Immature natural killer cell (primary cell): ENCODE data around the gene TMEM169. TPM values are rescaled to one million over a fixed set of nuclear protein-coding genes. Genes with fewer than 3 reads are reported as not detected.
"Not testable (repeated sequence)": the region's sequence is repeated elsewhere in the genome, so short reads cannot be mapped to it uniquely, and the experiment has no call there.

Experiments
- DNase-seq, 3 donors: peaks; one replicate each; pipeline ENCODE4 v3.0.0; 2022; ENCODE audit warnings: mixed read lengths in 1 of 3
- H3K27ac Mint-ChIP-seq, 6 donors: one replicate each; pipeline ENCODE4 v1.8.0; 2020; ENCODE audit warnings: mixed read lengths in 6 of 6, mild to moderate bottlenecking in 5 of 6, inconsistent platforms in 4 of 6, moderate library complexity in 3 of 6
- H3K27me3 Mint-ChIP-seq, 3 donors: one replicate each; pipeline ENCODE4 v1.8.0; 2020 to 2021; ENCODE audit warnings: low read depth in 3 of 3, mild to moderate bottlenecking in 3 of 3, mixed read lengths in 3 of 3, moderate library complexity in 3 of 3, inconsistent platforms in 1 of 3
- H3K36me3 Mint-ChIP-seq, 3 donors: one replicate each; pipeline ENCODE4 v1.8.0; 2020; ENCODE audit warnings: mixed read lengths in 3 of 3, inconsistent platforms in 2 of 3, mild to moderate bottlenecking in 2 of 3
- H3K4me1 Mint-ChIP-seq, 2 donors: one replicate each; pipeline ENCODE4 v1.8.0; 2020; ENCODE audit warnings: inconsistent platforms in 2 of 2, mild to moderate bottlenecking in 2 of 2, mixed read lengths in 2 of 2, moderate library complexity in 1 of 2
- H3K4me3 Mint-ChIP-seq, 5 donors: one replicate each; pipeline ENCODE4 v1.8.0; 2020; ENCODE audit warnings: mild to moderate bottlenecking in 5 of 5, mixed read lengths in 5 of 5, inconsistent platforms in 3 of 5, moderate library complexity in 3 of 5
- H3K9me3 Mint-ChIP-seq, 6 donors: one replicate each; pipeline ENCODE4 v1.8.0; 2020; ENCODE audit warnings: mild to moderate bottlenecking in 6 of 6, mixed read lengths in 6 of 6, inconsistent platforms in 4 of 6, moderate library complexity in 3 of 6
- polyA plus RNA-seq, 3 donors: library from polyadenylated mRNA; unstranded; fragments of 300-500 nt; fragmentation: Illumina TruSeq; gene quantifications; one replicate each; pipeline ENCODE4 v1.2.3, GENCODE V29; 2021

The TMEM169 gene
- polyA plus RNA-seq, 3 donors from 2014 or later = 0.49 to 1.0 TPM; not detected in 1

DNA sequence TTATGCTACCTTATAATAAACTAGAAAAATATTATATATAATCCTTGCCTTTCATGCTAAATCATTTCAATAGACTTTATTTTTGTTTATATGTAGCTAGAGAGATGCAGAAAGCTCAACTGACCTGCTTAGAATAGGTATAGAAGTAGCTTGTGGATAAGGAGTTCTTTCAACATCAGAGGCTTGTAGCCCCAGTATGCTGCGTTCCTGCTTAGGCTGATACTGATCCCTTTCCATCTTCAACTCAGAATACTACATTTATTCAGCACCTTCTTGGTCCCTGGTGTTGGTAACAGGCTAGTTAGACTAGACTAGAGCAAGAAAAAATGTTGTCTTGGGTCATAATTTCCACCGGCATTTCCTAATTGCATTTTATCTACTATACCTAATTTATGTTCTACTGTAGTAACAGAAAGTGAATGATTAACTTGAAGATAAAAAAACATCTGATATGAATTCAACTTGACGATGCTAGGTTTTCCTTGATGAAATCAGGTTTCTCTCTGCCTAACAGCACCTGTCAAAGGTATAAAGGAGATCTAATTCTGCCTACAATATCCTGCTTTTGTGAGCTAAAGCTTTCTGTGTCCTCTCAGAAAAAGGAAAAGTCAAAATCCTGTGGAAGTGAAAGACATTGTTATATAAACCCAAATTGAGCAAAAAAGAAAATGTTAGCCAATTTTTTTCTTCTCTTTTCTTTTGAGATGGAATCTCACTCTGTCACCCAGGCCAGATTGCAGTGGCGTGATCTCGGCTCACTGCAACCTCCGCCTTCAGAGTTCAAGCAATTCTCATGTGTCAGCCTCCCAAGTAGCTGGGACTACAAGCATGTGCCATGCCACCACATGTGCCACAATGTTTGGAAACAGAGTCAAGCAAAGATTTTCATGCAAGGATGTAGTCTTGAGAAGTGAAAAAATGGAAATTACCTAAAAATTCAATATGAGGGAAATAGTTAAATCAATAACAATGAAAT is 5.9 kb upstream of the TMEM169 start:
- Mint-ChIP-seq H3K9me3 (no peaks in the 10 kb centered on the region), H3K27ac (peak overlapping the region in 1 of 6 donors; percentile 30)

DNA sequence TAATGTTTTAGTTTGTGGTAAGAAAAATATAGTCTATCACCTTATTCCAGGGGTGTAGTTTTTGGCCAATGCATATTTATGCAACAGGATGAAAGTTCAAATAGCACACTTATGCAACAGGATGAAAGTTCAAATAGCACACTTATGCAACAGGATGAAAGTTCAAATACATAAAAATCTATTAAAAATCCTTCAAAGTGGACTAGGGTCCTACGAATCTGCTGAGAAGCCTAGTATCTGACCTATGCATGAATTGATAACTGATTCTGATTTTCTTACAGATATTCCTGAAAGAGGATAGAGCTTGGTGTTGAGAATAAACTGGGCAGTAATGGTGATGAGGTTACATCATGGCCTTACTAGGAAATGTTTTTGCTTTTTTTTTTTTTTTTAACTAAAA is 2.9 kb upstream of the TMEM169 start:
- Mint-ChIP-seq H3K36me3 (peaks cover 0 to 4% (median 0%) of the 10 kb centered on the region in 3 donors), H3K4me3 (no peak overlapping the region), H3K4me1 (peaks cover 38 to 54% of the 10 kb centered on the region in 2 donors), H3K9me3 (no peaks in the 10 kb centered on the region), H3K27me3 (peaks cover 5 to 16% (median 7%) of the 10 kb centered on the region in 3 donors), H3K27ac (no peak overlapping the region)
- no peak for DNase-seq

More for the DNA sequence above, 5.9 kb upstream of the TMEM169 start:
- DNase-seq = no peak
- peaks cover 10 to 24% of the 10 kb centered on the region in 2 donors for H3K4me1 Mint-ChIP-seq
- H3K36me3 Mint-ChIP-seq = peaks cover 0 to 4% (median 0%) of the 10 kb centered on the region in 3 donors
- H3K4me3 Mint-ChIP-seq = no peak overlapping the region
- H3K27me3 Mint-ChIP-seq = peaks cover 0 to 1% (median 0%) of the 10 kb centered on the region in 3 donors

DNA sequence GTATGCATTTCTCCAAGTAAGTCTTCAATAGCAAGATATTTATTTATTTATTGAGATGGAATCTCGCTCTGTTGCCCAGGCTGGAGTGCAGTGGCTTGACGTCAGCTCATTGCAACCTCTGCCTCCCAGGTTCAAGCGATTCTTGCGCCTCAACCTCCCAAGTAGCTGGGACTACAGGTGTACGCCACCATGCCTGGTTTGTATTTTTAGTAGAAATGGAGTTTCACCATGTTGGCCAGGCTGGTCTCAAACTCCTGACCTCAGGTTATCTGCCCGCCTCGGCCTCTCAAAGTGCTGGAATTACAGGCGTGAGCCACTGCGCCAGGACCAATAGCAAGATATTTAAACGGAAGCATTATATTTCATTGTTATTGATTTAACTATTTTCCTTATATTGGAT is 1.7 kb upstream of the TMEM169 start:
- H3K27ac Mint-ChIP-seq, DNase-seq, H3K9me3 Mint-ChIP-seq, H3K36me3 Mint-ChIP-seq: not testable (repeated sequence)
- H3K27me3 Mint-ChIP-seq = peaks cover 5 to 16% (median 7%) of the 10 kb centered on the region in 3 donors
- peak overlapping the region in 3 of 5 donors; percentile 14 to 50 (median 46) for H3K4me3 Mint-ChIP-seq
- H3K4me1 Mint-ChIP-seq = peaks cover 48 to 56% of the 10 kb centered on the region in 2 donors

DNA sequence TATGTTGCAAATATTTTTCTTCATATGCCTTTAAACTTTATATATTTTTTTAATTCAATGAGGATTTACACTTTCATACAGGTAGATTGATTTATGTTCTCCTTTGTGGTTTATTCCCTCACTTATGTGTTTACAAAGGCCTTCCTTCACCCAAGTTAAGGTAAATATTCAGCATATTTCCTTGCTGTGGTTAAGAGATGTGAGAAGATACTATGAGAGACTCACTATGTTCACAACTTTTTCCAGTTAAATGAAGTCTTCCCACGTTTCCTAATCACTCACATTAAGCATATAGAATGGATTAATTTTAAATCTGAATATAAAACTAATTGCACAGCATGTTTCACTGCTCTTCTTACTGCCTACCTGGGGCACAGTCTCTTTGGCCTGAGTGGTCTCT is 707 bp upstream of the TMEM169 start:
- no peaks in the 10 kb centered on the region for H3K9me3 Mint-ChIP-seq

DNA sequence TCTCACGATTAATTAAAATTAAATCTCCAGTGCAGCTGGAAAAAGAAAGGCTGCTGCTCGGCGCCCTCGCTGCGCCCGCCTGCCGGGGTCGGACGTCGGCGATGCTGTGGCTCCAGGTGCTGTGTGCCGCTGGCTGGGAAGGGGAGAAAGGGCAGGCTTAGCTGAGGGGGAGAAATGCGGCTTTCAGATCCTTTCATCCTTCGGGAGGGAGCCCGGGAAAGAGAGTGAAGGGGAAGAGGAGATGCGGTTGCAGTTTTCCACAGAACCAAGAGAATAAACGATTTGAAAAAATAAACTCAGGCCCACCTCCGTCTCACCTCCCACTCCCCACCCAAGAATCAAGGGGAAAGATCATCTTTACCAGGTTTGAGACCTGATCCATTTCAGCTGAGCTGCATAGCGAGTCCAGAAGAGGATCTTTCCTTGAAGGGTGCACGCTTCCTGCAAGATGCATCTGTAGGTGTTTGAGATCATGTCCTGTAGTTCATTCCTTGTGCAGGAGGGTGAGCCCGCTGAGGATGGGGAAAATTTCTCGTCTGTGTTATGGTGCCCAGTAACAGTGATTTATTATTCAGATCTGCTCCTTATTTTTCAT is 495 bp downstream of the TMEM169 start:
- peaks cover 60 to 62% of the 10 kb centered on the region in 2 donors for H3K4me1 Mint-ChIP-seq
- H3K9me3 Mint-ChIP-seq = no peaks in the 10 kb centered on the region
- H3K27ac Mint-ChIP-seq = peak overlapping the region; percentile 49 to 94 (median 91)
- no peak for DNase-seq
- H3K36me3 Mint-ChIP-seq = no peaks in the 10 kb centered on the region
- peaks cover 5 to 16% (median 7%) of the 10 kb centered on the region in 3 donors for H3K27me3 Mint-ChIP-seq
- peak overlapping the region; percentile 90 to 99 (median 96) for H3K4me3 Mint-ChIP-seq

More for the DNA sequence above, 707 bp upstream of the TMEM169 start:
- Mint-ChIP-seq H3K27ac (peak overlapping the region; percentile 49 to 94 (median 91)), H3K4me1 (peaks cover 53 to 60% of the 10 kb centered on the region in 2 donors), H3K36me3 (no peaks in the 10 kb centered on the region), H3K4me3 (peak overlapping the region; percentile 90 to 99 (median 96)), H3K27me3 (peaks cover 5 to 16% (median 7%) of the 10 kb centered on the region in 3 donors)
- DNase-seq = no peak

DNA sequence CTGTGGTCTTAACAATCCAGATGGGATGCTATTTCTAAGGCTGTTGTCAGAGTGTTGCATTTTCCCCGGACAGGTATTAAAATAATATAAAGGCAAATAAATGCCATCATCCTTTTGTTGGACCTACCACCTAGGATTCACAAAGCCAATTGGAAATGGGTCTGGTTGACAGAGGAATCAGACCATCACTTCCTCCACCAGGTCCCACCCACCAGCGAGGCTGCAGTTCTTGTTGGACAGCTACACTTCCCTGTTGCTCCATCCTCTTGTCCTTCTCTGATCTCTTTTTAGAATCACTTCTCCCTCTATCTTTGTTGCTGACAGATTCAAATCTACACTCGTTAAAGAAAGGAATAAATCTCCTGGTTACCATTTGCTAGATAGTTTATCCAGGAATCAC is 1.1 kb downstream of the TMEM169 start:
- Mint-ChIP-seq H3K36me3 (no peaks in the 10 kb centered on the region), H3K4me1 (peaks cover 60 to 62% of the 10 kb centered on the region in 2 donors), H3K9me3 (no peaks in the 10 kb centered on the region), H3K27ac (peak overlapping the region; percentile 49 to 94 (median 91)), H3K4me3 (peak overlapping the region; percentile 90 to 99 (median 96)), H3K27me3 (peaks cover 5 to 16% (median 7%) of the 10 kb centered on the region in 3 donors)
- no peak for DNase-seq

DNA sequence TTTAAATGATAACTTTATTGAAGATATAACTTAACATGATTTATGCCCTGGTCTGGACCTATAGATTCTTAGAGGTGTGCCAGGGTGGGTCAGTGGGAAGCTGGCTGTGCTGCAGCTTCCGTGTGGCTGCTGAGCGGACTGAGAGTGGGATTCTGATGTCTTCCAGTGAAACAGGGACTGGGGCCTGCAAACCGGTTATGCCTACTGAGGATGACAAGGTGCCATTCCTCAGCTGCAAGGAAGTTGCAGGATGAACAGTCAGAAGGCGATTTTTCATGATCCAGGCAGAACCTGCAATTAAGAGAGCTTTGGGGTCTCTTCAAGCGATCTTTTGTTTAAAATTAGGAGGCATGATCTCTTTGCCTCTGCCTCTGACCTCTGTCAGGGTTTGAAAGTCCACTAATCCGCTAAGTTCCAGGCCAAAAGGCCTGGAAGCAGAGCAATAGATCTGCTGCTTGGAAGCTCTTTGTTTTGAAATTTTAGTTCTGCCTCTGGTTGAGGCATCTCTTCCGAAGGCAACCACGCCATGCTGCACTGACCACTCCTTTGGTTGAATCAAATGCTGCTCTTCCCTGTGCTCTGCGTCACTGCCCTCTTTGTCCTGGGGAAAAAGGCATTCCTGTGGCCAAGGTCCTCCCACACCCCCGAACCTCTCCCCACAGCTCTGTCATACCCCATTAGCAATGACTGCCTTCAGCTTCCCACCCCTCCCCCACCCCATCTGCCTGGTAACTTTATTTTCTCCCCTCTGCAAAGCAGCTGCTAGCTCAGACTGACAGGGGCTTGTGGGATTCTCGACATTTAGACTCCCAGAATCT is 2.0 kb downstream of the TMEM169 start:
- no peak for DNase-seq
- Mint-ChIP-seq H3K27me3 (peaks cover 5 to 16% (median 7%) of the 10 kb centered on the region in 3 donors), H3K36me3 (no peaks in the 10 kb centered on the region), H3K9me3 (no peaks in the 10 kb centered on the region), H3K4me3 (peak overlapping the region; percentile 27 to 99 (median 96)), H3K4me1 (peaks cover 60 to 62% of the 10 kb centered on the region in 2 donors), H3K27ac (peak overlapping the region; percentile 49 to 94 (median 91))

DNA sequence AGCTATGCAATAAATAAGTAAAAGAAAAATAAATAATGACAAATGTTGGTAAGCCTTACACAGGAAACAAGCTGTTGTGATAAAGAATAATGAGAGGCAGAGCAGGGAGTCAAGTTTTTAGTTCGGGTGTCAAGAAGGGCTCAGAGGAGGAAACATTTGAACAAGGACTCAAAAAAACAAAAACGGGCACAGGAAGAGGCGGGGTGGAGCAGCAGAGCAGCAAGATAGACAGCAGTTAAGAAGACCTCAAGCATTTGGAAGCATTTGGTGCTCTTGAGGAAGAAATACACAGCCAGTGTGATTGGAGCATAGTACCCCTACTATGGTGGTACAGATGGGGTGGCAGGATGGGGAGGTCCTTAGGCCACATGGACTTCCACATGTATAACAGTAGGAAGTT is 2.8 kb downstream of the TMEM169 start:
- no peak for DNase-seq
- H3K36me3 Mint-ChIP-seq = no peaks in the 10 kb centered on the region
- peaks cover 5 to 16% (median 7%) of the 10 kb centered on the region in 3 donors for H3K27me3 Mint-ChIP-seq
- H3K4me1 Mint-ChIP-seq = peaks cover 61 to 65% of the 10 kb centered on the region in 2 donors
- H3K9me3 Mint-ChIP-seq = no peaks in the 10 kb centered on the region
- H3K4me3 Mint-ChIP-seq = peak overlapping the region; percentile 23 to 78 (median 61)
- peak overlapping the region; percentile 49 to 94 (median 90) for H3K27ac Mint-ChIP-seq

DNA sequence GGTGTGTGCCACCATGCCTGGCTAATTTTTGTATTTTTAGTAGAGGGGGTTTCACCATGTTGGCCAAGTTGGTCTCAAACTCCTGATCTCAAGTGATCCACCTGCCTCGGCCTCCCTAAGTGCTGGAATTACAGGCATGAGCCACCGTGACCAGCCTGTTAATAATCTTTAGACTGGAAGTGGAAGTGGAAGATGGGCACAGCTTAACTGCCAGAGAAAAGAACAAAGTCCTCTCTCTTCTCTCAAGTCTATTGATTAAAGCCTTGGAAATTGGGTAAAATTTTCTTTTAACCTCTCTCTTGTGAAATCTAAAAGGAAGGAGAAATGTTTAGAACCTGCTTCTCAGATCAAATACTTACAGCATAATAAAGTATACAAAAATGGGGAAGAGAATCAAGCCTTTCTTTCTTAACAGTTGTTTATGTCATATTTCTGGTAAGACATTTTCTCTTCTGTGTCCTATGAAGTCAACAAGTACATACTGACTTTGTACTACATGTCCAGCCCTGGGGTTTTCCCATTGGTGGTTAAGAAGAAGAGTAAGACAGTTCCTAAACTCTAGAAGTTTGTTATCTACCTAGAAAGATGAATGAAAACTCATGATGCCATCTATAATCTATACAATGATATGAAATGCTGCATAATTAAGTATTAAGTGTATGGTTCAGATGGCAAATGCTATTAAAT is 4.6 kb downstream of the TMEM169 start:
- H3K27me3 Mint-ChIP-seq = peaks cover 3 to 14% (median 7%) of the 10 kb centered on the region in 3 donors

DNA sequence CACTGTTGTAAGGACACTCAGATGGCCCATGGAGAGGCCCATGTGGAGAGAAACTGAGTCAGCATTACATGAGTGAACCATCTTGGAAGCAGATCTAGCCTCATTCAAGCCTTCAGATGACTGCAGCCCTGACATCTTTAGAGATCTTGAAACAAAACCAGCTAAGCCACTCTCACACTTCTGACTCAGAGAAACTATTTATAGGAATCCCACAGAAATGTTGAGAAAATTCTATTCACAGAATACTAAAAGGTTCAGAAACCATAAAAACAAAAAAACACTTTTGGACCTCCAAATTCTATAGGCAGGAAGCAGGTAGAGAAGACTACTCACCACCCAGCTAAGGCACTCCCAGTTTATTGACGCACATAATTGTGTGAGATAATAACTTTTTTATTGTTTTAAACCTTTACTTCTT is 8.7 kb downstream of the TMEM169 start:
- H3K27ac Mint-ChIP-seq = peak overlapping the region in 5 of 6 donors; percentile 38 to 85 (median 77)
- H3K4me1 Mint-ChIP-seq = peaks cover 19 to 31% of the 10 kb centered on the region in 2 donors
- H3K4me3 Mint-ChIP-seq = peak overlapping the region in 3 of 5 donors; percentile 19 to 61 (median 27)
- DNase-seq = peak in 1 of 3 donors; percentile 43
- H3K9me3 Mint-ChIP-seq = no peaks in the 10 kb centered on the region
- H3K27me3 Mint-ChIP-seq = peaks cover 0 to 1% (median 0%) of the 10 kb centered on the region in 3 donors
- H3K36me3 Mint-ChIP-seq = no peaks in the 10 kb centered on the region

More for the DNA sequence above, 4.6 kb downstream of the TMEM169 start:
- Mint-ChIP-seq H3K27ac (peak overlapping the region in 5 of 6 donors; percentile 13 to 50 (median 41)), H3K4me1 (peaks cover 60 to 69% of the 10 kb centered on the region in 2 donors), H3K4me3 (no peak overlapping the region), H3K9me3 (no peaks in the 10 kb centered on the region), H3K36me3 (no peaks in the 10 kb centered on the region)
- no peak for DNase-seq

DNA sequence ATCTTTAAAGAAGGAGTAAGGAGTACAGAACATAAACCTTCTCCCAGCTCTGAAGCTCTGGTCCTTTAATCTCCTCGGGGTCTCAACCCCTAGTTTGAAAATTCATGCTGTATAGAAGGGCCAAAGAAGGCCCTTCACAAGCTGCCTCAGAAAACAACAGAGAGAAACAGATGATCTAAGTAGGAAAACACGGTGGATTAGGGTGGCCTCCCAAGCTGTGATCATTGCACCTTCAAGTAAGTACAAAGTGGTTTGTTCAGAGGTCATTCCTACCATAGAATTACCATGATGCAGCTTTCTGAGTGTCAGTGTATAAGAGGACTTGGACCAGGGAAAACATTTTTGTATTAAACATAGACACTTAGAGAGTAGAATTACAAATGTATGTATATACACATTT is 10.9 kb downstream of the TMEM169 start:
- Mint-ChIP-seq H3K36me3 (peaks cover 5 to 6% (median 5%) of the 10 kb centered on the region in 3 donors), H3K4me3 (no peak overlapping the region), H3K4me1 (peaks cover 18 to 20% of the 10 kb centered on the region in 2 donors), H3K9me3 (no peaks in the 10 kb centered on the region), H3K27me3 (peaks cover 0 to 1% (median 0%) of the 10 kb centered on the region in 3 donors), H3K27ac (no peak overlapping the region)
- no peak for DNase-seq

DNA sequence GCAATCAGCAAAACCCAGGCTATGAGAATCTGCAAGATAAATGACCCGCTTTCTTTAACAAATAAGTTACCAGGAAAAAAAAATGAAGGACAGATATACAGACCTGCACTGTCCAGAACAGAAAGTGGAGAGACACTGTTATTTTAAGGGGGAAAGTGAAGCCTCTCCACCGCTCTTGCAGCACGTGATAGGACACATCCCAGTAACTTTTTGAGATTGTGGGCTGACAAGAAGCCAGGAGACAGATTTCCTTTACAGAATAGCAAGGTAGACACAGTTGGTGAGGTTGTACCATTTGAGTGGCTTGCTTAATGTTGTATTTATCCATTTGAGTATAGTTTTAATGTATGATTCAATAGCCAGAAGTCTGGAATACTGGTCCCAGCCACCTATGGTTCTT is 13.0 kb downstream of the TMEM169 start:
- H3K4me3 Mint-ChIP-seq = no peak overlapping the region
- peaks cover 11 to 14% of the 10 kb centered on the region in 2 donors for H3K4me1 Mint-ChIP-seq
- no peak for DNase-seq
- H3K36me3 Mint-ChIP-seq = peaks cover 5 to 6% (median 5%) of the 10 kb centered on the region in 3 donors
- H3K27ac Mint-ChIP-seq = no peak overlapping the region
- H3K9me3 Mint-ChIP-seq = no peaks in the 10 kb centered on the region
- H3K27me3 Mint-ChIP-seq = peaks cover 0 to 1% (median 0%) of the 10 kb centered on the region in 3 donors
